Medulla oblongata (tissue), 1 donor: ENCODE results near the gene MPP2.
"Not testable (repeated sequence)": the region's sequence is repeated elsewhere in the genome, so short reads cannot be mapped to it uniquely, and the experiment has no call there.

Experiments
- DNase-seq: peaks from one replicate; pipeline ENCODE4 v3.0.0-alpha.2; 2015; ENCODE audit errors: extremely low spot score

The MPP2 gene

DNA sequence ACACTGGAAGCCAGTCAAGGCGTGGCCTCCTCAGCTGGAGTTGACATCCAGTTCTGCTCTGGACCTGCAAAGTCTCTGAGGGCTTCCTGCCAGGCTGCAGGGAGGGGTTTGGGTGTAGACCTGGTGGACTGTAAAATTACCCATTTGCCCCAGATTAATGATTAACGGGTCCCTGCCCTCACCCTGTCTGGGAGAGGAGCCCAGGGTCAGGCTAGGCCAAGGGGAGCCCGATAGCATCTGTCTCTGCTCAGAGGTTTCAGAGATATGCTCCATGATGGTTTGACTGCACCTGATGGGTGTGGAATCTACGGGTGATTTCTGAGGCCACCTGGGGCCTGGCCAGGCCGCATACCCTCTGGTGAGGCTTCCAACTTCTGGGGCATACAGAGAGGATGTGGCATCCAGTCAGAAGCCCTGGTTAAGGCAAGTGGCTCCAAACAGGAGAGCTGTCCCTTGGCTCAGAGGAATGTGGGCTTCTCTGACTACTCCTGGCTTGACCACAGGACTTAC is 23.8 kb upstream of the MPP2 start:
- no peak for DNase-seq

GRCh38 chr17:43928609-43929008 is 21.3 kb upstream of the MPP2 start:
- DNase-seq: no peak

DNA sequence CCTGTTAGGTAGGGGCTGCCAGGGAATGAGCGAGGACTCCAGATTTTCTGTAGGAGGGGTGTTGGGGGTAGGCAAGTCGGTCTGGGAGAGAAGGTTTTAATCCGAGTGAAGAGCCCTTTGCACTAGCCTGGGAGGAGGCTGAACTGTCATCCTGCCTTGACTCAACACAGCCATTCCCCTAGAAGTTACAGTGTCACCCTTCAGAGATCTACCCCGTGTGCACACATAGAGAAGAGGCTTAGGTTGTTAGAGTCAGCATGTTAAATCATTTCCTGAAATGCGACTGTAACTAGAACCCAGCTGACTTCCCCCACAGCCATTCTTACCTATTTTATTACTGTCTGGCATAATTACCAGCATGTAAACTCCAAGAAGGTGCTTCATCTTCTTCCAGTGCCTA is 20.6 kb upstream of the MPP2 start:
- not testable (repeated sequence) for DNase-seq

- DNase-seq: no peak
Observed at GRCh38 chr17:43927060-43927864, 19.9 kb upstream of the MPP2 start.

DNA sequence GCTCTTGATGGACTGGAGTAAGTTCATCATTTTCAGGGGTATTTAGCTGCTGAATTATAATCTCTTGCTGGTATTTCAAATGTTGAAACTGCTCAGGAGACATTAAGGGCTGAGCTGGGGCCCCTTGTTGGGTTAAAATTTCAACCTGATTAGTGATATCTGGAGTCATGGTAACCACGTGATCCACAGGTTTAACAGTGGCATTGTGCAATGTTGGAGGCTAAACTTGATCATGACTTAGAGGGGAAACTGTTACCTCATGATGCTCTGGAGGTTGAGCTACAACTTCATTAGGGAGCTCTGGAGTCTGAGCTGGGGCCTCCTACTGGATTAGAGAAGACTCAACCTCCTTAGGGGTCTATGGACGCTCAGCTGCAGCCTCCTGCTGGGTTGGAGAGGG is 17.2 kb upstream of the MPP2 start:
- no peak for DNase-seq

- no peak for DNase-seq
Observed at GRCh38 chr17:43920500-43921095, 13.3 kb upstream of the MPP2 start.

GRCh38 chr17:43918026-43918389 is 10.7 kb upstream of the MPP2 start:
- DNase-seq: no peak

- peak; percentile 58 for DNase-seq
Observed at GRCh38 chr17:43917348-43918025, 10.2 kb upstream of the MPP2 start.

DNA sequence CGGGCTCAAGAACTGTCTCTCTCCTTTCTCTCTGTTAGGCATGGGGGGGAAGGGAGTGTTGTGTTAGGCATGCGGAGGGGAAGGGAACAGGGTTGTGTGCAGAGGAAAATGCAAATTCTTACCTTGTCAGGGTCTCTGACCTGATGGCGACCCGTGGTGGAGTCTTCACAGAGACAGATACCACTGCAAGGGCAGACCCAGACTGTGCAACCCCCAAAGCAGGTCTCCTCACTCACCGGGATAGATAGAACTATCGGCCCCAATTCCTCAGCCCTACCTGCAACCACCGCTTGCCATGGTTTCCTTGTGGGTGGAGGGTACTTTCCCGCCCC is 9.6 kb upstream of the MPP2 start:
- no peak for DNase-seq

DNA sequence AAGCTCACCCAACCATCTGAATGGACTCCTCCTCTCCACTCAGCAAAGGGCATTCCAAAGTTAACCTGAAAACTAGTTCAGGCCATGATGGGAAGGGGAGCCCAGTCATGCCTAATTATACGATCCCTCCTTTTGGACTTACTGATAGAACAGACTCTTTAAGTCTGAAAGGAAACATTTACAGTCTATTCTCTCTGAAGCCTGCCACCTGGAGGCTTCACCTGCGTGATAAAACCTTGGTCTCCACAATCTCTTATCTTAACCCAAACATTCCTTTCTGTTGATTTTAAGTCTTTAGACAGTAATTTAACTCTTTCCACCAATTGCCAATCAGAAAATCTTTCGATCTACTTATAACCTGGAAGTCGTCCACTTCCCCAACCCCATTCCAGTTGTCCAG is 9.0 kb upstream of the MPP2 start:
- DNase-seq: no peak

GRCh38 chr17:43915559-43915958 is 8.2 kb upstream of the MPP2 start:
- DNase-seq: no peak

DNA sequence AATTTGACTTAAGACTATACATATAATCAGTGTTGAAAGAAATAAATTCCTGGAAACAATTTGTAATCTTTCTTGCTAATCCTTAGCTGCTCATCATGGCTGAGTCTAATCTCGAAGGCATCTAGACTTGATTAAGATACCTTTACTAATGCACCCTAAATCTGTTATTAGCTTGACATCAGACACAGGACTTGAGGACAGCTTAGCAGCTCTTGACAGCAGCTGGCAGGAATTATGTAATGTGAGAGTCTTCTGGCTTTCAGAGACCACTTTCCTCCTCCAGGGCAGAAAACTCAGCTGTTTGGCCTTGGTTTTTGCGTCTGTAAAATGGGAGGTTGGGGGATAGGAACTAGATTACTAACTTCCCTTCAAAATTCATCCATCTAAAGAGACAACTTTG is 7.1 kb upstream of the MPP2 start:
- DNase-seq: no peak

- DNase-seq: no peak
Observed at GRCh38 chr17:43913584-43913983, 6.2 kb upstream of the MPP2 start.

GRCh38 chr17:43912635-43913304 is 5.4 kb upstream of the MPP2 start:
- no peak for DNase-seq

GRCh38 chr17:43911904-43912303 is 4.6 kb upstream of the MPP2 start:
- no peak for DNase-seq

GRCh38 chr17:43909537-43910231 is 2.3 kb upstream of the MPP2 start:
- DNase-seq: peak; percentile 78

DNA sequence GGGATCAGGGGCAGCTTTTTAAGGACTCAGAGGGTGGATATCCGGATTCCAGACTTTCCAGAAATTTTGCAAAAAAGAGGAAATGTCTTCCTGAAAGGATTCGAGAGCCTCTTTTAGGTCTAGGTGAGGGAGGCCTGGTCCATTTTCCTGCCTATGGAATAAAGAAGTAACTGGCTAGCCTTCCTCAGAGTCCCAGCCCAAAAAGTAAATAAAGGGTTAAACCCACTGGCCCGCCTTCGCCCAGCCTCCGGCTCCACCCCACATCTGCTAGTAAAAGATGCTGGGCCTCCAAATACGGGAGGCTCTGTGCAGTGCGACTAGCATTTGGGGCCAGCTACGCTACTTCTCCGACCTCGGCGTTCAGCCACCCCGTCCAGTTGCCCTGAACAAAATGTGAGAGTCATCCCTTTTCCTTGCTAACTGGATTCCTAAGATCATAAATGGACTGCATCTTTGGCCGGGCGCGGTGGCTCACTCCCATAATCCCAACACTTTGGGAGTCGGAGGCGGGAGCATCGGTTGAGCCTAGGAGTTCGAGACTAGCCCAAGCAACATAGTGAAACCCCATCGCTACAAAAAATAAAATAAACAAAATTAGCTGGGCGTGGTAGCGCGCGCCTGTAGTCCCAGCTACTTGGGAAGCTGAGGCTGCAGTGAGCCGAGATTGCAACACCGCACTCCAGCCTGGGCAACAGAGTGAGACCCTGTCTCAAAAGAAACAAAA is 824 bp upstream of the MPP2 start:
- peak; percentile 91 for DNase-seq

DNA sequence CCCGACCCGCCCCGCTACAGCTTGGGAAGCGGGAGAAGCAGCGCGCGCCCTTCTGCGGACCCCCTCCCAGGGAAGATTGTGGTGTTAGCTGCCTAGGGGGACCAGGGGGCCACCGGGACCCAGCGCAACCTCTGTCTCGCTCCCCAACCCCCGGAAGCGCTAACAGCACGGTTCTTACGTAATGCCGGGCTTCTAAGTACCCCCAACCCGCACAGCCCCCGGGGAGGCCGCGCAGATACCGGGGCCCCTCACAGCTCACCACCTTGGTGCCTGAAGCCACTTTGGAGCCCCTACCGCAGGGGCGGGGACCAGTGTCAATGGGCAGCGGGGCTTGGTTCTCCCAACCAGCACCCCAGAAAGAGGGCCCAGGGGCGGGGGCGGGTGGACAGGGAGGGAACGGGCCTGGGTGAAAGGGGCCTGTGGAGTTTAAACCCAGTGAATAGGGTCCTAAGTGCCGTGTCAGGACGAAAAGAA is 348 bp downstream of the MPP2 start:
- peak; percentile 27 for DNase-seq

- DNase-seq: peak; percentile 92
Observed at GRCh38 chr17:43905985-43906852, 1.1 kb downstream of the MPP2 start.

- peak; percentile 22 for DNase-seq
Observed at GRCh38 chr17:43905400-43905984, 1.8 kb downstream of the MPP2 start.
